Pancreas (tissue), 10 donors: ENCODE data around the gene ZYX. TPM values are rescaled to one million over a fixed set of nuclear protein-coding genes. Genes with fewer than 3 reads are reported as not detected.

ENCODE experiments used
- ATAC-seq, 4 donors: fragments of 200-7000 bp; cut with Tn5 transposase; one replicate each; pipeline versions ENCODE4 v1.8.0 to v1.9.1; 2020; ENCODE audit warnings: mild to moderate bottlenecking in 4 of 4, moderate library complexity in 4 of 4
- DNase-seq, 6 donors: peaks; one replicate each; pipeline ENCODE4 v3.0.0-alpha.2; 2020
- FAIRE-seq: peaks from 2 replicates; lab custom pipeline; 2012; peaks lifted over from hg19 to GRCh38; lab: Jason Lieb, UNC
- H3K27ac ChIP-seq, 4 donors: fragments of 200-600 bp; sonication (generic); 1 replicate in 3 of 4; 2 replicates in 1 of 4; pipeline versions ENCODE4 v1.5.0 to v1.8.0; 2020
- H3K27me3 ChIP-seq, 4 donors: fragments of 200-600 bp; one replicate each; pipeline ENCODE4 v1.8.0; 2021
- H3K36me3 ChIP-seq, 3 donors: fragments of 200-600 bp; sonication (generic) in 1 of 3; one replicate each; pipeline versions ENCODE4 v1.5.0 to v1.8.0; 2020 to 2021
- H3K4me1 ChIP-seq, 3 donors: fragments of 200-600 bp; one replicate each; pipeline ENCODE4 v1.8.0; 2021
- H3K4me3 ChIP-seq, 4 donors: fragments of 200-600 bp; sonication (generic) in 2 of 4; one replicate each; pipeline versions ENCODE4 v1.5.0 to v1.8.0; 2020 to 2021
- H3K9me3 ChIP-seq, 4 donors: fragments of 200-600 bp; one replicate each; pipeline ENCODE4 v1.8.0; 2021
- CTCF ChIP-seq, 4 donors: fragments of 200-600 bp; sonication (generic) in 3 of 4; IDR thresholded peaks; one replicate each; pipeline versions ENCODE4 v1.5.0 to v1.8.0; 2021; ENCODE audit warnings: antibody characterized with exemption in 4 of 4
- WGBS, 2 donors: extraction: QIAGEN DNeasy Blood & Tissue Kit; methylation state at CpG; one replicate each; pipeline ENCODE4 v1.1.7; 2013; 5-methylcytosine and 5-hydroxymethylcytosine counted together
- intact Hi-C, 3 donors: fragments of 100-400 bp; cut with DNase I; formaldehyde crosslinking; loops; one replicate each; pipeline versions ENCODE4 v1.11.1 to v1.14.2; 2022
- polyA plus RNA-seq, 2 donors: library from polyadenylated mRNA; stranded (reverse); fragments of 200-250 nt; gene quantifications; one replicate each; pipeline ENCODE4 v1.2.3, GENCODE V29; 2013
- total RNA-seq, 6 donors: library from RNA; stranded (reverse); fragmentation: NEBNext Ultra II Directional in 4 of 6; extraction: Animal tissue kit (Norgen Biotek cat#: 25700) in 4 of 6; gene quantifications; one replicate each; pipeline versions ENCODE4 v1.2.1 to v1.2.4, GENCODE V29; 2021 to 2023
- donor health status: healthy with polysubstance abuse.
- donor health status: DM: no; HTN: no; CAD: no; lungs with moderate emphysema.
- donor health status: DM: no; HTN: no; CAD: no.
- donor health status: control.
- donor health status: control.
- donor health status: Bipolar disorder and iron deficiency.
- donor health status: DM: yes; HTN: yes; CAD: no.
- donor health status: DM: no; HTN: no; CAD: no.
- donor health status: DM: no; HTN: no; CAD: no.
- donor health status: DM: yes; HTN: yes; CAD: no.

ZYX gene
- total and polyA plus RNA-seq, 8 donors, result 29.1 to 73.8 (median 44.2) TPM

GRCh38 chr7:143368387-143368786, 12.8 kb upstream of the ZYX start:
- Histone ChIP-seq H3K9me3 (no peaks in the 10 kb centered on the region), H3K4me1 (no peaks in the 10 kb centered on the region), H3K4me3 (no peak overlapping the region), H3K27me3 (peaks cover 0 to 3% (median 1%) of the 10 kb centered on the region in 4 donors), H3K27ac (no peak overlapping the region), H3K36me3 (no peaks in the 10 kb centered on the region)
- DNase-seq (no peak), ATAC-seq (no peak), FAIRE-seq (no peak)
- intact Hi-C loops, result no loop called here
- 92 to 94% methylated on average over 1 of the region's 1 CpG for WGBS, 2 donors
- no peak for TF ChIP-seq CTCF (IDR thresholded peaks at IDR 0.05)

- Histone ChIP-seq H3K4me1 (no peaks in the 10 kb centered on the region), H3K27me3 (no peaks in the 10 kb centered on the region), H3K4me3 (no peak overlapping the region), H3K27ac (no peak overlapping the region), H3K9me3 (no peaks in the 10 kb centered on the region), H3K36me3 (no peaks in the 10 kb centered on the region)
- DNase-seq (no peak), FAIRE-seq (no peak), ATAC-seq (no peak)
- intact Hi-C loops, result no loop called here
- no peak for TF ChIP-seq CTCF (IDR thresholded peaks at IDR 0.05)
- WGBS, 2 donors, result 79 to 81% methylated on average over 12 of the region's 12 CpGs
Measured at GRCh38 chr7:143369678-143370651, 11.2 kb upstream of the ZYX start.

- Histone ChIP-seq H3K27me3 (no peaks in the 10 kb centered on the region), H3K4me1 (no peaks in the 10 kb centered on the region), H3K27ac (no peak overlapping the region), H3K4me3 (no peak overlapping the region), H3K36me3 (no peaks in the 10 kb centered on the region), H3K9me3 (no peaks in the 10 kb centered on the region)
- no peak for TF ChIP-seq CTCF (IDR thresholded peaks at IDR 0.05)
- ATAC-seq (peak in 3 of 4 donors; percentile 55 to 77 (median 65)), DNase-seq (peak in 1 of 6 donors; percentile 51), FAIRE-seq (no peak)
- intact Hi-C loops, result no loop called here
- WGBS, 2 donors, result 41 to 54% methylated on average over 4 of the region's 4 CpGs
Measured at GRCh38 chr7:143372070-143372469, 9.1 kb upstream of the ZYX start.

- no peak overlapping the region for H3K27ac ChIP-seq
- DNase-seq, result no peak
- H3K4me3 ChIP-seq, result no peak overlapping the region
- intact Hi-C loops, result no loop called here
- no peaks in the 10 kb centered on the region for H3K36me3 ChIP-seq
- no peak for FAIRE-seq
- H3K4me1 ChIP-seq, result no peaks in the 10 kb centered on the region
- no peaks in the 10 kb centered on the region for H3K9me3 ChIP-seq
- no peak for TF ChIP-seq CTCF (IDR thresholded peaks at IDR 0.05)
- ATAC-seq, result no peak
- 79 to 91% methylated on average over 4 of the region's 4 CpGs for WGBS, 2 donors
- H3K27me3 ChIP-seq, result no peaks in the 10 kb centered on the region
Measured at GRCh38 chr7:143373255-143373794, 7.8 kb upstream of the ZYX start.
